T-cell (primary cell): ENCODE results near the gene CPNE8. TPM values are rescaled to one million over a fixed set of nuclear protein-coding genes. Genes with fewer than 3 reads are reported as not detected.

Experiments used
- ATAC-seq, 4 experiments: fragments of 200-7000 bp in 3 of 4; fragments of 150-1000 bp in 1 of 4; cut with Tn5 transposase; replicated peaks in 1 of 4; 1 replicate in 3 of 4; 2 replicates in 1 of 4; pipeline ENCODE4 v1.10.0; 2021; ENCODE audit warnings: moderate library complexity in 3 of 4, mild to moderate bottlenecking in 2 of 4, moderate number of reproducible peaks in 1 of 4
- CTCF ChIA-PET, 2 donors: fragments of 300-600 bp; sonication (Branson Sonifier 250); formaldehyde crosslinking; loops; one replicate each; lab custom pipeline; 2022; ENCODE audit warnings: antibody characterized with exemption in 2 of 2; lab: Charles Lee
- POLR2A ChIA-PET, 2 donors: fragments of 300-600 bp; sonication (Branson Sonifier 250); formaldehyde crosslinking; loops; one replicate each; lab custom pipeline; 2022; ENCODE audit warnings: antibody characterized with exemption in 2 of 2; lab: Charles Lee
- DNase-seq, 35 experiments: peaks; one replicate each; pipeline versions ENCODE4 v3.0.0 to v3.0.0-alpha.2; 2013 to 2023
- H3K27ac ChIP-seq: one replicate; pipeline ENCODE4 v1.5.1; 2013; ENCODE audit warnings: low read length
- H3K27me3 ChIP-seq, 2 experiments: replicated peaks in 1 of 2; 1 replicate in 1 of 2; 2 replicates in 1 of 2; pipeline versions ENCODE4 v1.6.1 to v1.7.0; 2013; ENCODE audit warnings: low read length in 1 of 2, mixed read lengths in 1 of 2; ENCODE audit not compliant: control insufficient read depth in 2 of 2, insufficient read depth in 2 of 2; ENCODE audit errors: extremely low read depth in 1 of 2
- H3K36me3 ChIP-seq, 2 donors: 1 replicate in 1 of 2; 2 replicates in 1 of 2; pipeline versions ENCODE4 v1.6.1 to v1.7.0; 2013; ENCODE audit warnings: low read length in 1 of 2; ENCODE audit not compliant: control insufficient read depth in 2 of 2, insufficient read depth in 1 of 2; ENCODE audit errors: extremely low read depth in 1 of 2
- H3K4me1 ChIP-seq, 2 experiments: 1 replicate in 1 of 2; 2 replicates in 1 of 2; pipeline versions ENCODE4 v1.6.1 to v1.7.0; 2013; ENCODE audit warnings: low read length in 2 of 2, mixed read lengths in 1 of 2; ENCODE audit not compliant: insufficient read depth in 2 of 2, control insufficient read depth in 1 of 2; ENCODE audit errors: extremely low read depth in 1 of 2
- H3K4me3 ChIP-seq, 2 donors: 1 replicate in 1 of 2; 2 replicates in 1 of 2; pipeline versions ENCODE4 v1.5.1 to v1.7.0; 2013; ENCODE audit warnings: mild to moderate bottlenecking in 2 of 2, low read length in 1 of 2, moderate library complexity in 1 of 2; ENCODE audit not compliant: control insufficient read depth in 1 of 2; ENCODE audit errors: extremely low read depth in 1 of 2
- H3K9me3 ChIP-seq: 2 replicates; pipeline ENCODE4 v1.7.0; 2013
- H3K27ac Mint-ChIP-seq, 2 donors: one replicate each; pipeline ENCODE4 v1.8.0; 2020 to 2021; ENCODE audit warnings: mild to moderate bottlenecking in 2 of 2, mixed read lengths in 2 of 2
- H3K27me3 Mint-ChIP-seq, 2 donors: one replicate each; pipeline ENCODE4 v1.8.0; 2021 to 2022; ENCODE audit warnings: mixed read lengths in 2 of 2
- H3K36me3 Mint-ChIP-seq: one replicate; pipeline ENCODE4 v1.8.0; 2021; ENCODE audit warnings: mixed read lengths
- H3K4me1 Mint-ChIP-seq, 3 donors: one replicate each; pipeline ENCODE4 v1.8.0; 2020 to 2022; ENCODE audit warnings: mixed read lengths in 3 of 3, mild to moderate bottlenecking in 1 of 3
- H3K4me3 Mint-ChIP-seq, 3 donors: one replicate each; pipeline ENCODE4 v1.8.0; 2020 to 2022; ENCODE audit warnings: mild to moderate bottlenecking in 3 of 3, mixed read lengths in 3 of 3, moderate library complexity in 3 of 3
- H3K9me3 Mint-ChIP-seq, 3 donors: one replicate each; pipeline ENCODE4 v1.8.0; 2020 to 2022; ENCODE audit warnings: mixed read lengths in 3 of 3
- WGBS: methylation state at CpG from one replicate; pipeline ENCODE4 v1.1.5; 2013; ENCODE audit warnings: missing lambda C conversion rate; ENCODE audit not compliant: insufficient coverage; 5-methylcytosine and 5-hydroxymethylcytosine counted together
- total RNA-seq, 35 experiments: library from RNA in 6 of 35; stranded (reverse) in 6 of 35; fragments of 120-200 nt in 1 of 35; gene quantifications; one replicate each; pipeline versions ENCODE4 v1.2.1 to v1.2.4 and lab custom pipeline; 2013 to 2026

Gene CPNE8
- total RNA-seq, 5 donors from 2014 or later (not counting 1 experiment from before 2014, with no cell fraction given), result 1.8 to 6.1 (median 2.3) TPM

DNA sequence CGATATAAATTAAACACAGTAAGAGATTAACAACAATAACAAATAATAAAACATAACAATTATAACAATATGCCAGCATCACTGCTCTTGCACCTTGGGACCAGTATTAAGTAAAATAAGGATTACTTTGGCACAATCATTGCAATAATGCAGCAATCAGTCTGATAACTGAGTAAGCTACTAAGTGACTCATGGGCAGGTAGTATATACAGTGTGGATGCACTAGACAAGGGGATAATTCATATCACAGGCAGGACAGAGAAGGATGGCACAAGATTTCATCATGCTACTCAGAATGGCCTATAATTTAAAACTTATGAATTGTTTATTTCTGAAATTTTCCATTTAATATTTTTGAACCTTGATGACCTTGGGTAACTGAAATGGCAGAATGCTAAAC is 298.1 kb downstream of the CPNE8 start:
- H3K36me3 Mint-ChIP-seq, result no peaks in the 10 kb centered on the region
- Histone ChIP-seq H3K36me3 (no peaks in the 10 kb centered on the region), H3K4me1 (no peaks in the 10 kb centered on the region), H3K9me3 (no peaks in the 10 kb centered on the region), H3K4me3 (no peak overlapping the region), H3K27me3 (no peaks in the 10 kb centered on the region), H3K27ac (no peak overlapping the region)
- ChIA-PET CTCF (no interaction called here), POLR2A (interaction anchor here in 1 of 2 donors (0.7 kb wide), 1 partner anchor 75 kb away, joined by 5 read pairs; no protein-coding TSS in a partner anchor)
- no peak overlapping the region for H3K27ac Mint-ChIP-seq
- H3K4me1 Mint-ChIP-seq, result no peaks in the 10 kb centered on the region
- H3K27me3 Mint-ChIP-seq, result no peaks in the 10 kb centered on the region
- ATAC-seq (no peak), DNase-seq (no peak)
- peaks cover 7 to 16% (median 12%) of the 10 kb centered on the region in 3 donors for H3K9me3 Mint-ChIP-seq
- no peak overlapping the region for H3K4me3 Mint-ChIP-seq
- no CpG with 5 or more reads among the region's 1 CpG for WGBS
